Esophagus (tissue), 2 donors: Measurements from ENCODE around the gene UBE4A. TPM values are rescaled to one million over a fixed set of nuclear protein-coding genes. Genes with fewer than 3 reads are reported as not detected.
A peak's percentile ranks its signal among the peaks of the same experiment; 100 is the strongest.
"Not testable (repeated sequence)": the region's sequence is repeated elsewhere in the genome, so short reads cannot be mapped to it uniquely, and the experiment has no call there.

ENCODE experiments used
- H3K27ac ChIP-seq, 2 donors: one replicate each; pipeline ENCODE4 v1.5.1; 2013; ENCODE audit warnings: low read depth in 2 of 2, mild to moderate bottlenecking in 2 of 2, inconsistent platforms in 1 of 2, low read length in 1 of 2, moderate library complexity in 1 of 2
- H3K27me3 ChIP-seq, 2 donors: one replicate each; pipeline ENCODE4 v1.6.1; 2013; ENCODE audit warnings: low read length in 2 of 2, control low read depth in 1 of 2, mild to moderate bottlenecking in 1 of 2; ENCODE audit not compliant: insufficient read depth in 2 of 2, control insufficient read depth in 1 of 2
- H3K36me3 ChIP-seq, 2 donors: one replicate each; pipeline ENCODE4 v1.6.1; 2013; ENCODE audit warnings: low read length in 1 of 2; ENCODE audit not compliant: control insufficient read depth in 2 of 2, insufficient read depth in 2 of 2
- H3K4me1 ChIP-seq, 2 donors: one replicate each; pipeline ENCODE4 v1.6.1; 2013; ENCODE audit warnings: low read length in 1 of 2; ENCODE audit not compliant: control insufficient read depth in 2 of 2, insufficient read depth in 2 of 2
- H3K4me3 ChIP-seq, 2 donors: one replicate each; pipeline ENCODE4 v1.5.1; 2013; ENCODE audit warnings: low read length in 2 of 2, mild to moderate bottlenecking in 2 of 2, low read depth in 1 of 2, moderate library complexity in 1 of 2
- H3K9me3 ChIP-seq, 2 donors: one replicate each; pipeline ENCODE4 v1.6.1; 2013; ENCODE audit warnings: mild to moderate bottlenecking in 2 of 2, low read depth in 1 of 2, low read length in 1 of 2, moderate library complexity in 1 of 2; ENCODE audit not compliant: control insufficient read depth in 2 of 2, insufficient read depth in 1 of 2
- WGBS, 2 donors: extraction: QIAGEN DNeasy Blood & Tissue Kit; methylation state at CpG; one replicate each; pipeline ENCODE4 v1.1.7; 2013; 5-methylcytosine and 5-hydroxymethylcytosine counted together
- polyA plus RNA-seq, 2 donors: library from polyadenylated mRNA; stranded (reverse); fragments of 200-250 nt; gene quantifications; one replicate each; pipeline ENCODE4 v1.2.3, GENCODE V29; 2013
- donor health status: healthy with polysubstance abuse.
- donor health status: Bipolar disorder and iron deficiency.

Gene UBE4A
- polyA plus RNA-seq, 2 donors = 9.5 to 12.0 TPM

GRCh38 chr11:118412921-118413320 lies 53.5 kb downstream of the UBE4A start:
- Histone ChIP-seq H3K27ac (no peak overlapping the region), H3K9me3 (no peaks in the 10 kb centered on the region), H3K4me3 (no peak overlapping the region), H3K4me1 (no peaks in the 10 kb centered on the region), H3K27me3 (no peaks in the 10 kb centered on the region), H3K36me3 (no peaks in the 10 kb centered on the region)
- WGBS, 2 donors = 67 to 75% methylated on average over 1 of the region's 1 CpG

DNA sequence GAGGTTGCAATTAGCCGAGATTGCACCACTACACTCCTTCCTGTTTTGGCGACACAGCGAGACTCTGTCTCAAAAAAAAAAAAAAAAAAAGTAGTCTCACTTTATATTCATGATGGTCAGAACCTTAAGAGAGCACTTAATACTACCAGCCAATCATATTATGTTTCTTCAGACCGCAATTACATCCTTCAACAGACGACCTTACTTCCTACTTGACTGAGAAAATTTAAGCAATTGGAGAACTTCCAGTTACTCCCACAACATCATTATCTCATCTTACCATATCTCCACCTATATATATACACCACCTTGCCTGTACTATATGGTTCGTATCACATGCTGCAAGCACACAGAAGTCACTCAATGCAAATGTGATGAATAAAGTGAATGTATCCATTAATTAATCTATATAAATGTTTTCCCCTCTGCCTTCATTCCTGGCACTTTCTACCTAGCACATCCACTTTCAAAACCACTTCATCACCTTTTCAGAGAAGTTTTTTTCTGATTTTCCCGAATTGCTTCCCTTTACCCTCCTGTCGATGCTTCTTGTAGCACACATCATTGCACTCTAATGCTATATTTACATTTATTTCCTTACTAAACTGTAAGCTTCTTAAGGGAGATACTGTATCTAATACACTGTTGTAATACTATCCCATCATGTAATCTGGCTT lies 55.8 kb downstream of the UBE4A start:
- H3K27me3 ChIP-seq = no peaks in the 10 kb centered on the region
- H3K36me3 ChIP-seq = no peaks in the 10 kb centered on the region
- no peaks in the 10 kb centered on the region for H3K4me1 ChIP-seq
- no peak overlapping the region for H3K4me3 ChIP-seq
- H3K27ac ChIP-seq = no peak overlapping the region
- WGBS, 2 donors = 77 to 79% methylated on average over 8 of the region's 8 CpGs
- no peaks in the 10 kb centered on the region for H3K9me3 ChIP-seq

DNA sequence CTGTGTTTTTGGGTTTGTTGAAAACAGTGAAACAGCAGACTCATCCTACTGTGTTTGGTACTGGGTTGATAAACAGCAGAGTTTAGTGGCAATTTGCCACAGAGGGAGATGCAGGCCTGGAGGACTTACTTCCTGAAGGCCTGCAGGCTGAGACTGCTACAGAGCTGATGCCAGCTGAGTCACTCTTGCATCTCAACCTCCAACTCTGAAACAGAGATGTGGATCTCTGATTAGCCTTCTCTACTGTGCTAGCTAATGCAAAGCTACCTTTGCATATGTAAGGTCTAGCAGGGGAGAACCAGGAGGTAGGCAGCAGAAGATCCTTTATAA lies 56.3 kb downstream of the UBE4A start:
- no peak overlapping the region for H3K4me3 ChIP-seq
- H3K9me3 ChIP-seq = no peaks in the 10 kb centered on the region
- no peak overlapping the region for H3K27ac ChIP-seq
- H3K4me1 ChIP-seq = no peaks in the 10 kb centered on the region
- H3K36me3 ChIP-seq = no peaks in the 10 kb centered on the region
- no peaks in the 10 kb centered on the region for H3K27me3 ChIP-seq

GRCh38 chr11:118416900-118417299 lies 57.5 kb downstream of the UBE4A start:
- not testable (repeated sequence) for H3K9me3 ChIP-seq, H3K27ac ChIP-seq, H3K4me3 ChIP-seq, H3K36me3 ChIP-seq, H3K27me3 ChIP-seq, H3K4me1 ChIP-seq

DNA sequence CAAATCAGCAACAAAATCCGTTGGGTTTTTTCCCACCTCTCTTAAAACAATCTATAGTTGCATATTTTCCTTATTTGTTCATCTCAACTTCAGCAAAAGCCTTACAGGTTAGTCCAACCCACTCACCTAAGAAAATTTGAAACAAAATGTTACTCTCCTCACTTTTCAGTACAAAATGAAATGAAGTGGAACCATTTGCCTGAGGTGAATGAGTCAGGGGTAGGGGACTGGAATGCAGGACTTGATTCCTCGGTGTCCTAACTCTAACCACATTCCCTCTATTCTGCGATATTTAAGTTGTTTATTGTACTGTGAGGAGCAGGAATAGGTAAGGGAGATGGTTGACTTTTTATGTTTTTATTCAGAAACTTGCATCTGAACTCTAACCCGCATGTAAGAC lies 58.4 kb downstream of the UBE4A start:
- WGBS, 2 donors = 69 to 74% methylated on average over 4 of the region's 4 CpGs
- no peak overlapping the region for H3K27ac ChIP-seq
- no peaks in the 10 kb centered on the region for H3K4me1 ChIP-seq
- H3K4me3 ChIP-seq = no peak overlapping the region
- H3K27me3 ChIP-seq = no peaks in the 10 kb centered on the region
- no peaks in the 10 kb centered on the region for H3K9me3 ChIP-seq
- H3K36me3 ChIP-seq = no peaks in the 10 kb centered on the region

DNA sequence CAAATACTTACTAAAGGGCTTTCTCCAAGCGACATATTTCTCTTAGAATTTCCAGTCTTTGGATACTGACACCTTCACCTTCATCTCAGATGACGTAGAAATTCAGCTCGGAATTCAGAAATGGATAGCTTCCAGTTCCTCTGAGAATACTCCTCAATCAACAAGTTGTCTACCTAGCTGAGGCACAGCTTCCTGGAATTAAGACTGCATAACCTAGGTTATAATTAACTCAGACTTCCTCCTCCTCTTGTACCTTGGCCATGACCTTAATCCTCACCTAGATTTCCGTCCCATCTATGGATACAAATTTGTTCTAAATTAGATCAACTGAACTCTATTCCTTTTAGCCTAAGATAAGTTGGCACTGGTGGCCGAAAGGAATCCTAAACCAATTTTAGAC lies 59.4 kb downstream of the UBE4A start:
- no peak overlapping the region for H3K4me3 ChIP-seq
- 72 to 83% methylated on average over 5 of the region's 5 CpGs for WGBS, 2 donors

DNA sequence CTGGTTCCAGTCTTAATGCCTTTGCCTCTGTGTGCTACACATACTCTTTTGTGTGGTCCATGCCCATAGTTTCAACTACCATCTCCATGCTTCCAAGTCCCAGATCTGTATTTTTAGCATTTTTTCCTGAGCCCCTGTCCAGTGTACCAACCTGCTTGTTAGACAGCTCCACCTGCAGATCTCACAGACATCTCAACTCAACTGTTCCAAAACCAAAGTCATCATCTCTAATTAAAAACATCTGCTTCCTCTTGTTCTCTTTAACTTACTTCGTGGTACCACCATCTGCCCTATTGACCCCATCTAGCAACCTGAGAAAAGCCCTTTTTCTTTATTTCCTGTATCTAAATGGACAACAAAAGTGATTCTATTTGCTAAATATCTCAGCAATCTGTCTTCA lies 68.3 kb downstream of the UBE4A start:
- H3K36me3 ChIP-seq = no peaks in the 10 kb centered on the region
- no peak overlapping the region for H3K4me3 ChIP-seq
- WGBS, 2 donors = 10 to 14% methylated on average over 1 of the region's 1 CpG

More for the DNA sequence above, 59.4 kb downstream of the UBE4A start:
- H3K4me1 ChIP-seq = no peaks in the 10 kb centered on the region
- no peaks in the 10 kb centered on the region for H3K27me3 ChIP-seq
- H3K9me3 ChIP-seq = no peaks in the 10 kb centered on the region
- H3K27ac ChIP-seq = no peak overlapping the region
- no peaks in the 10 kb centered on the region for H3K36me3 ChIP-seq

GRCh38 chr11:118430956-118431355 lies 71.6 kb downstream of the UBE4A start:
- Histone ChIP-seq H3K4me1 (peaks cover 4 to 5% of the 10 kb centered on the region in 2 donors), H3K36me3 (no peaks in the 10 kb centered on the region), H3K9me3 (no peaks in the 10 kb centered on the region), H3K4me3 (no peak overlapping the region), H3K27me3 (no peaks in the 10 kb centered on the region), H3K27ac (no peak overlapping the region)
- 73 to 78% methylated on average over 2 of the region's 2 CpGs for WGBS, 2 donors

More for the DNA sequence above, 68.3 kb downstream of the UBE4A start:
- no peaks in the 10 kb centered on the region for H3K4me1 ChIP-seq
- no peak overlapping the region for H3K27ac ChIP-seq
- H3K27me3 ChIP-seq = no peaks in the 10 kb centered on the region
- no peaks in the 10 kb centered on the region for H3K9me3 ChIP-seq

DNA sequence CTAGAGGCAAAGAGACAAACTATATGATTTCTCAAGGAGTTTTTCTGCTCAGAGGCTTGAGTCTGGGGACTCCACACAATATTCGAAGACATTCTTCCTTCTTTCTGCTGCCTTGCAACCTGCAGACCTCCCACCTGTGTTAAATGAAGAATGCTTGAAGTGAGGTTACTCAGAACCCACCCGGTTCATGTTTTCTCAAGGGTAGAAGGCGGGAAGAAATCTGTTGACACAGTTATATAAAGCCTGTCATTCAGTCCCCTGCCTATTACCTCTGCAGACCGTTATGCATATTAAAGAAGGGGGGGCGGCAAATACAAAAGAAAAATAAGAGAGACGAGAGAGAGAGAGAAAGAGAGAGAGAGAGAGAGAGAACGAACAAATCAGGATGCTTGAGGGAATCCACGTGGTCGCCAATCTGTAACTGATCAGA lies 74.7 kb downstream of the UBE4A start:
- 3 to 4% methylated on average over 9 of the region's 9 CpGs for WGBS, 2 donors
- Histone ChIP-seq H3K4me1 (peaks cover 5 to 6% of the 10 kb centered on the region in 2 donors), H3K4me3 (peak overlapping the region; percentile 72 to 89), H3K36me3 (no peaks in the 10 kb centered on the region), H3K9me3 (no peaks in the 10 kb centered on the region), H3K27me3 (no peaks in the 10 kb centered on the region), H3K27ac (no peak overlapping the region)

GRCh38 chr11:118434553-118435289 lies 75.3 kb downstream of the UBE4A start:
- Histone ChIP-seq H3K36me3 (no peaks in the 10 kb centered on the region), H3K4me3 (peak overlapping the region; percentile 72 to 89), H3K27me3 (no peaks in the 10 kb centered on the region), H3K27ac (peak overlapping the region; percentile 79 to 82), H3K4me1 (peaks cover 5 to 6% of the 10 kb centered on the region in 2 donors), H3K9me3 (no peaks in the 10 kb centered on the region)
- WGBS, 2 donors = 0 to 1% methylated on average over 39 of the region's 39 CpGs
